NT2/D1 (cell line): Measurements from ENCODE around the gene ARHGEF35.

ENCODE experiments used
- SUZ12 ChIP-seq: IDR thresholded peaks from 2 replicates; pipeline ENCODE4 v1.6.1; 2011; ENCODE audit not compliant: insufficient read length, insufficient read depth; ENCODE audit errors: extremely low read depth
- ZNF274 ChIP-seq: IDR thresholded peaks from 2 replicates; pipeline ENCODE4 v1.6.1; 2011; ENCODE audit warnings: mild to moderate bottlenecking, low read depth, low read length

DNA sequence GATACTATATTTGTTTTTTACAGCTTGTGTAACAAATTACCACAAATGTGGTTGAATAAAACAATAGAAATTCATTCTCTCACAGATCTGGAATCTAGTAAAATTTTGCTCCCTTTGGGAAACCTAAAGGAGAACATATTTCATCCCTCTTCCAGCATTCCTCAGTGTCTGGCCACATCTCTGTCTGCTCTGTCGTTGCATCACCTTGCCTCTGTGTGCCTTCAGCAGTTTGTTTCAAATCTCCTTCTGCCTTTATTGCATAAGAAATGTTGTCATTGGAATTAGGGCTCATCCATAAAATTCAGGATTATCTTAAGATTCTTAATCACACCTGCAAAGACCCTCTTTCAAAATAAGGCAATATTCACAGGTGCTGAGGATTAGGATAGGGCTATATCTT, 58.1 kb downstream of the ARHGEF35 start:
- TF ChIP-seq SUZ12, result no peak
- no peak for TF ChIP-seq ZNF274
